HG03354 (cell line): ENCODE results near the gene CDKN1B.

Experiments
- ATAC-seq: cut with Tn5 transposase; IDR thresholded peaks from one replicate; pipeline ENCODE4 v1.9.1; 2021; ENCODE audit warnings: mild to moderate bottlenecking; ENCODE audit not compliant: unreplicated experiment, poor library complexity, severe bottlenecking

The CDKN1B gene

GRCh38 chr12:12745576-12746211, 28.5 kb downstream of the CDKN1B start:
- ATAC-seq = no peak

- ATAC-seq = no peak
These were observed 30.1 kb downstream of the CDKN1B start for GRCh38 chr12:12747278-12747677.

- no peak for ATAC-seq
These were observed 30.9 kb downstream of the CDKN1B start for GRCh38 chr12:12748044-12748443.

GRCh38 chr12:12749433-12749832, 32.3 kb downstream of the CDKN1B start:
- no peak for ATAC-seq

GRCh38 chr12:12755923-12756322, 38.8 kb downstream of the CDKN1B start:
- no peak for ATAC-seq

GRCh38 chr12:12757121-12757520, 40.0 kb downstream of the CDKN1B start:
- no peak for ATAC-seq

GRCh38 chr12:12759234-12759915, 42.2 kb downstream of the CDKN1B start:
- no peak for ATAC-seq

GRCh38 chr12:12764824-12765223, 47.7 kb downstream of the CDKN1B start:
- no peak for ATAC-seq

GRCh38 chr12:12770262-12770661, 53.1 kb downstream of the CDKN1B start:
- ATAC-seq = no peak
